Measurements from ENCODE around the gene NUDT14.

Gene NUDT14

DNA sequence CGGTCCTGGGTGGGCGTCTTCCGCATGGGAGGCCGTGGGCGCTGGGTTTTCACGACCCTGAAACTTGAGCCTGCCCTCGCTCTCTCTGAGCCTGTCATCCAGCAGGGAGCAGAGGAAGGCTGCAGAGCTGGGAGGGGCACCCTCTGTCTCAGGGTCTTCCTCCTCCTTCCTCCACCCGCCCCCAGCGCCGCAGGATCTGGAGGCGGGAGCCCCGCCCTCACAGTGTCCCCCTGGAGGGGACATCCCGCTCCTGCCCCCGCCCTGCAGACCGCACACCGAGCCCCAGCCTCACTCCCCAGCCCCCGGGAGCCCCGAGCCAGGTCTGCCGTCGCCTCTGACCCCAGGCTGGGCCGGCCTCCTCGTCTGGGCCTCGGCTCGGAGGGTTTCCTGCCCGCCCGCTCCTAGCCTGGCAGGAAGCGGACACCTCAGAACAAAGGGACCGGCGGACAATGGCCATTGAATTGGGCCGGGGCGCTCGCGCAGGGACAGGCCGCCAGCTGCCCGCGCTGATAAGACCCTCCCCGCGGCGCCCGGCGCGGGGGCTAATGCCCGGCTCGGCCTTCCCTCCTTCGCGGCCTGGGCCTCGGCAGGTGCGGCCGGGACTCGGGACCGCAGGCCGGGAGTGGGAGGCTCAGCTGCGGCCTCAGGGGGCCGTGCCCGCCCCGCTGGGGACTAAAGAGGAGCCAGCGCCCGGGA, 15.3 kb upstream of the NUDT14 start:
- no peak for DNase-seq

DNA sequence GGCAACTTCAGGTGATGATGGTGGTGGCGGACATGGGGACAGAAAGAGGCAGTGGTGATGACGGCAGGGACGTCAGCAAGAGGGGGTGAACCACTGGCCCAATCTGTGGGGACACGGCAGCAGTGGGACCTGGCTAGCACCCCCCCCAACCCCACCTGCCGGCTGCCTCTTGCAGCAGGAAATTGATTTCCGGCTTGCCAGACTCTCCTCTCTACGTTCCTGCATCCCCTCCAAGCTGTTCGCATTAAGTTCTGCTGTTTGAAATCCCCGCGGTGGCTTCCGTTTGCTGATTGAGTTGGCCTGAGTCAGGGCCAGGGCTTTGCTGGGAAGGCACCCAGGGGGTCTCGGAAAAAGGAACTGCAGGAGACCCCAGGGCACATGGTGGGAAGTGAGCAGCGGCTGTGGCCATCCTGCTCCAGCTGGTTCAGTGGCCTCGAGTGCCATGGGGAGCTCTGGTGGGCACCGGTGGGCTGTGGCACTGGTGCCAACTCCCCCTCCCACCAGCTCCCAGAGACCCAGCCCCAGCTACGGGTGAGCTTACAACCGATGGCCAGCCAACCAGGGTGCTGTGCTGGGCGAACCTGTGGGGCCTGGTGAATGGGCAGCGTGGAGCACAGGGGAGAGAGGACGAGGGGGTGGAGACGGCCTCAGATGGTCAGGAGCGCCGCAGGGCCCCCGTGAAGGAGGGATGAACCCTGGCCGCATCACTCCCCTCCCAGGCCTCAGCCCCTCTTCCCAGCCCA, 14.6 kb upstream of the NUDT14 start:
- DNase-seq = no peak

DNA sequence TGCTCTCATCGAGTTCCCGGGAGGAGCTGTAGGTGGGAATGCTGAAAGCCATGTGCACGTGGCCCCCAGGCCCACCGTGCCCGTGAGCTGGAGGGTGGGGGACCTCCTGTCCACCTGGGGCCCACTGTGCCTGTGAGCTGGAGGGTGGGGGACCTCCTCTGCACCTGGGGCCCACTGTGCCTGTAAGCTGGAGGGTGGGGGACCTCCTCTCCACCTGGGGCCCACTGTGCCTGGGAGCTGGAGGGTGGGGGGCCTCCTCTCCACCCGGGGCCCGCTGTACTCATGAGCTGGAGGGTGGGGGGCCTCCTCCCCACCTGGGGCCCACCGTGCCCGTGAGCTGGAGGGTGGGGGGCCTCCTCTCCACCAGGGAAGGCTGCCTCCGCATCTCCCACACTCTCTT, 13.9 kb upstream of the NUDT14 start:
- DNase-seq = no peak

DNA sequence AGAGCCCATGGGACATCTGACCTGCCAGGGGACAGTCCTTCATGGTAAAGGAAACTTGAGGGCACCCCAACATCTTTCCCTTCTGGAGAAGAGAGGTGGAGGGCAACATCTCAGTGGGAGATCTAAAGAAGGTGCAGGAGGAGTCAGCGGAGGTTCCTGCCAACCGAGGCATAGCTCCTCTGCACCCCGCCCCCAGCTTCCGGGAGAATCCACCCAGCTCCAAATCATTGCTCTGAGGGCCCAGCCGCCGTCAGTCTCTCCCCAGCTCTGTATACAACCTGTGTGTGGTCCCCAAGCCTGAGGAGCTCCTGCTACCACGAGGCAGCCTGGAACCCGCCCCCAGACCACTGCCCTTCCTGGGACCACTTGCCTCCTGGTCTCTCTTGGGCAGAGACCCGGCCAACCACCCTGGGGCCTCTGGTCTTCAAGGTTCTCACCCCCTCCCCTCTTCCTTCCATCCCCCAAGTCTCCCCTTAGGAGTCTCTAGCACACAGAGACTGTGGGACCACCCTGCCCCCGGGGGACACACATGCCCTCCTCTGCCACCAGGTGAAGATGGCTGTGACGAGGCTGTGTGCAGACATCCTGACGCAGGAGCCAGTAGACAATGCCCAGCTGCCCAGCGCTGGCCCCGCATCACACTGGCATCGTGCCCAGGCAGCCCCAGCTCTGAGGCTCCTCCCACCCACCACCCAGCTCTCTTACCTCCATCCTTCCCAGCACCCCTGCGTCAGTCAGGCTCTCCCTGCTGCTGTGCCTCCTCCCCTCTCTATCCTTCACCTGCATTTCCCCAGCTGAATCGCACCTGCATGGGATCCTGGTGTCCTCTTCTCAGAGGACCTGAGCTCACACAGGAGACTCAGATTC, 13.0 kb upstream of the NUDT14 start:
- DNase-seq = no peak

DNA sequence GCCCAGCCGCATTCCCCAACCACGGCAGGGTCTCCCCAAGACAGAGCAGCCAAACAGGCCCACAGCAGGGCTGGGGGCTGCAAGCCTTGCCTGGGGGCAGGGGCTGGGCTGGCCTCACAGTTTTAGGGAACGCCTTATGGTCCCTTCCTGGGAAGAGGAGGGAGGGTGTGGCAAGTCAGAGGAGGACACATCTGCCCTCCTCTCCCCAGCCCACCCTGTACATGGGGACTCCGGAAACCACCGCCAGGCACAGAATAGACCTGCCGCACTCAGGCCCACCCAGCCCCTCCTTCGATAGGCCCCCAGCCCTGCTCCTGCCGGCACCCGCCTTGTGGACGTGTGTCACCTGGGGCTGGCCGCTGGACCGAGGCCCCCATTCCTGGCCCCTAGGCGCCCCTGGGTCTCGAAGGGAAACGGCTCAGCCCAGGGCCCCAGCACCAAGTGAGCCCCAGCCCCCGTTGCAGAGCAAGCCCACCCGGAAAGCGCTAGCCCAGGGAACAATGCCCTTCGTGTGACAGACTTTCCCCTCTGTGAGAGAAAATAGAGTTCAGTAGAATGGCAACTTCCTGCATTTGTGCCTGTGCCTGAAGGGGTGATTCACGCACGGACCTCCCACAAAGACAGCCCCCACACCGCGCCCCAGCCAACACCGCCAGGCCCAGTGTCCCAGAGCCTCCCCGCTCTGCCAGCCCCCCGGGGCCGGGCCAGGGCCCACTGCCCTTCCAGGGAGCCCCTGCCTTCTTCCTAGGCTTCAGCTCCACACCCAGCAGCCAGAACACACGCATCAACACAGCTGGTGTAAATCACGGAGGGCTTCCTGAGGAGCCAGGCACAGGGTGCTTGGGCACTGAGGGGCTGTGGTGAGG, 12.0 kb upstream of the NUDT14 start:
- no peak for DNase-seq

DNA sequence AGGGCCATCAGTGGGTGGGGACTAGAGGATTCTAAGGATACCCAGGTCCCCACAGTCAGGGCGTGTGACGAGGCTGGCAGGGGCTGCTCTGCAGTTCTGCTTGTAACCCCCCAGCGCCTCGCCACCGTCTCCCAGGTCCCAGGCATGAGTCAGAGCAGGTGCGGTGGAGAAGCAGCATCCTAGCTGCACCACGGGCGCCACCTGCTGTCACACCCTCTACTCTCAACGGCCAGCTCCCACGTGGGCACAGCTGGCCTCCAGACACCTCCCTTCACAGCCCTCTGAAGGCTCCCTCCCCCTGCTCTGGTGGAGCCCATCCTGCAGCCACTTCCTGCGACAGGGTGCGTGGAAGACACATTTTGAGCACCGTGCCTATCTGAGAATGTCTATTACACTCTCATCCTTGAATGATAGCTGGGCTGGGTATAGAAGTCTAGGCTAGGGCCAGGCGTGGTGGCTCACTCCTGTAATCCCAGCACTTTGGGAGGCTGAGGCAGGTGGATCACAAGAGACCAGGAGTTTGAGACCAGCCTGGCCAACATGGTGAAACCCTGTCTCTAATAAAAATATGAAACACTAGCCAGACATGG, 6.9 kb upstream of the NUDT14 start:
- no peak for DNase-seq

DNA sequence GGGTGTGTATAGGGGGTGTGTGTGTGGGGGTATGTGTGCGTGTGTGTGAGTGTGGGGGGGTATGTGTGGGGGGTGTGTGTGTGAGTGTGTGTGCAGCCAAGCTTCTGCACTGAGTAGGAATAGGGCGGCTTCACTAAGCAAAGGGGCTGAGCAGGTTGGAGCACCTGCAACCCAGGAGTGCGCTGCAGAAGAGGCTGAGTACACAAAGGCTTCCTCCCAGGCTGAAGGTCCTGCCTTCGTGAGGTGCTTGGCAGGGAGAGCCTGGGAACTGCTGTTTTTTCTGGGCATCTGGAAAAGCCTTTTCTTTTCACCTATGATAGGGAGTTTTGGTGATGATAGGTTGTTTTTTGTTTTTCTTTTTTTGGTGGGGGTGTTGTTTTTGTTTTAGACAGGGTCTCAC, 6.0 kb upstream of the NUDT14 start:
- no peak for DNase-seq

DNA sequence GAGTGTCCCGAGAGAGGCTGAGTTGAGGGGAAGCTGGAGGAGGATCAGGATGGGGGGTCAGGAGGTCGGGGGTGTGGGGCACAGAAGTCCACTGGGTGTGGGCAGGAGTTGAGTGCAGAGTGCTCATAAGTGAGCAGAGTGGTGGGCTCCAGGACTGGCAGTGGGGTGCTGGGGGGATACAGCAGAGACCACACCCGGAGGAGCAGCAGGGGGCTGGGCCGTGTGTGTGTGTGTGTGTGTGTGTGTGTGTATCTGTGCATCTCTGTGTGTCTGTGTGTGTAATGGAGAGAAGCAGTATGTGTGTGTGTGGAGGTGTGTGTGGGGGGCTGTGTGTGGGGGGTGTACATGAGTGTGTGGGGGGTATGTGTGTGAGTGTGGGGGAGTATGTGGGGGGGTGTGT, 4.9 kb upstream of the NUDT14 start:
- DNase-seq = no peak

DNA sequence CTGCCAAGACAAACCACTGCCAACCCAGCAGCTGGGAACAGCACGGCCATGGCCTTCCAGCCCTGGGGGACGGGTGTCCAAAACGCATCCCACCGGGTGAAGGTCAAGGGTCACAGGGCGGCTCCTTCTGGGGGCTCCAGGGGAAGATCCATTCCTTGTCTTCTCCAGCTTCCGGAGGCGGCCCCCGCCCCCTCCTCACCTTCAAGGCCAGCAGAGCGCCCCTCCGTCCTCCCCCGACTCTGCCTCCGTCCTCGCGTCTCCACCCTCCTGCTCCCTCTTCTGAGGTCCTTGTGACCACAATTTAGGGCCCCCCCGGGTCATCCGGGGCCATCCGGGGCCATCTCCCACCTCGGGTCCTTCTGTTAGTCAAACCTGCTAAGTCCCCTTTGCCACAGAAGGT, 3.9 kb upstream of the NUDT14 start:
- no peak for DNase-seq

DNA sequence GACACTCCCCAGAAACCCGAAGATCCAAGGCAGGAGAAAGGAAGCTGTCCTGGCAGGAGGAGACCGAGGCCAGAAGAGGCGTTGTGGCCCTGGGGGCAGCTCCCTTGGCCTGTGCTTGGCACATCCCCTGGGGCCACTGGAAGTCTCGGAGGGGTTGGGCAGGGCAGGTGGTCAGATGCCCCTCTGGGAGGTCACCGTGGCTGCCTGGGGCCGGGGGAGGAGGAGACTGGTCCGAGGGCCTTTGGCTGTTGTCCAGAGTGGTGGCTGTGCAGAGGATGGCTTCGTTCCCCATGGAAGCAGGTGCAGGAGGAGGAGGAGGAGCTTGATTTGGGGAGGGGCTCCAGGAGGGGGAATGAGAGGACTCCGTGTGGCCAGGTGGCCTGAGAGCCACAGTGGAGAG, 3.3 kb upstream of the NUDT14 start:
- no peak for DNase-seq

DNA sequence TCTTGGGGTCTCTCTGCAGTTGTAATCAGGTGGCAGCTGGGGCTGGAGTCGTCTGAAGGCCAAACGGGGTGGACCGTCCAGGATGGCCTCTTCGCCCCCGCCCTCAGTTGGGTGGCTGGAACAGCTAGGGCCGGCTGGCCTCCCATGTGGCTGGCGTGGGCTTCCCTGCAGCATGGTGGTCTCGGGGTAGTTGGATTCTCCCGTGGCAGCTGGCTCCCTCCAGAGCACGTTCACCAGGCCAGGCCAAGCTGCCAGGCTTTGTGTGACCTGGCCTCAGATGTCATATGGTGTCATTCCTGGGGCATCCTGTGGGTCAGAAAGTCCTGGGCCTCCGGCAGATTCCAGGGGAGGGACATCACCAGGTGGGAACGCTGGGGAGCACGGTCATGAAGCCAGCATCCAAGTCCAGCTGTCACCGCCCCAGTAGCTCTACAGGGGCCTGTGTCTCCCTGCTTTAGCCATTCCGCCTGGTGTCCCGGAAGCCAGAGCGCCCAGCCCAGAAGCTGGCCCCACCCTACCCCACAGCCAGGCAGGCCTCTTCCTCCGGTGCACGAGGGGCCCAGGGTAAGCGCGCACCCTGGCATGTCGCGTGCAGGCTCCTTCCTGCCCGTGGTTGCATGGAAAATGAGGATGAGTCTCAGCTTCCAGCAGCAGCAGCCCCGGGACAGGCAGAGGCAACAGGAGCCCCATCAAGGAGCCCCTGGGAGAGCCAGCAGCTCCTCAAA, 1.3 kb upstream of the NUDT14 start:
- no peak for DNase-seq

DNA sequence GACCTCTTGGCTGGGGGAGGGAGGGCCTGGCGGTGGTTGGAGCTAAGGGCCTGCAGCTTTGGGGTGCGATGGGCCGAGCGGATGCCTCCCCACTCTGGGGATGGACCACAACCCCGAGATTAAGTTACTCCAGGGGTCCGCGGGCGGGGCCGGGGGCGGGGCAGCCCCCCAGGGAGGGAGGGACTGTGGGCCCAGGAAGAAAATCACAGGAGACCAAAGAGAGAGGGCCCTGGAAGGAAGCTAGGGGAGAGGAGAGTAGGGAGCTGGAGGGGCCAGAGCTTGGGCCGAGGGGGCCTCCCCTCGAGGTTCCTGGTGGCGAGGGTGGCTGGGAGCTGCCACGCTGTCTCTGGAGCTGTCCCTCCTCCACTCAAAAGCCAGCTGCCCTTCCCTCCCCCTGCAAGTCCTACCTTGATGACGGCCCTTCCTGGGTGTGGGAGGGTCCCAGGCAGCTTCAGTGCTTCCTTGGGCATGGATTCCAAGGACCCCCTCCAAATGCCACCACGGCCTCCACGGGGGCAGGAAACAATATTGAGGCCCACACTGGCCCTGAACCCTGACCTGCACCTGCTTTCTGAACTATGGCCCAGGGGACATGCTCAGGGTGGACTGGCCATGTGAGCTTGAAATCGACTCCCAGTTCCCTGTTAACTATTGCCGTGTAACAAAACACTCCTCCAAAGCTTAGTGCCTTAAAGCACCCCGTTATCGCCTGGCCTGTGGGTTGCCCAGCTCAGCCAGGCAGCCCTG, 610 bp upstream of the NUDT14 start:
- DNase-seq = no peak

DNA sequence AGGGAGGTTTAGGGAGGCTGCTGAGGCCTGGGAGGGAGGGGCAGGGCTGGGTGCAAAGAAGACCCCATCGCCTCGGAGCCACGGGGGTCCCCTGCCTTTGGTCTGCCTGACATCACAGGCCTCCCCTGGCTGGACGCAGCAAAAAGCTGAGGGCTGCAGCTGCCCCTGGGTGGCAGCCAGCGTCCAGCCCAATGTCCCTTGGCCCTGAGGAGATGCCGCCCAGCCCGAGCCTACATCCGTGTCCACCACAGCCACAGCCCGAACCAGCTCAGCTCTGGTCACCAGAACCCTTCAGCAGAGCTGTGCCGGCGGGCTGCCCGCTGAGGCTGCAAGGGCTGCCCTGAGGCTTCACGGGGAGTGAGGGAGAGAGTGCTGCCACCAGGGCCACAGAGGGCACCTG, 1.9 kb downstream of the NUDT14 start:
- DNase-seq = no peak

DNA sequence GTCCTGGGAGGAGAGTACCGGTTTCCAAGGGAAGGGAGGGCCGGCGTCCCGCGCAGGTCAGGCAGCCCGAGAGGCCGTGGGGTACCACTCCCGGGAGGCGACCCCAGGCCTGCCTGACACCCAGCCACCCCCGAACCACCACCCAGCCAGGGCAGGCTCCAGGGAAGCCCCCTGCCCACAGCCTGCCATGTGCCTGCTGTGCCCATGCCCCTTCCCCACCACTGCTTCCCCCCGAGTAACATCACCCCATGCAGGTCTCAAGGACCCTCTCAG, 2.3 kb downstream of the NUDT14 start:
- no peak for DNase-seq

DNA sequence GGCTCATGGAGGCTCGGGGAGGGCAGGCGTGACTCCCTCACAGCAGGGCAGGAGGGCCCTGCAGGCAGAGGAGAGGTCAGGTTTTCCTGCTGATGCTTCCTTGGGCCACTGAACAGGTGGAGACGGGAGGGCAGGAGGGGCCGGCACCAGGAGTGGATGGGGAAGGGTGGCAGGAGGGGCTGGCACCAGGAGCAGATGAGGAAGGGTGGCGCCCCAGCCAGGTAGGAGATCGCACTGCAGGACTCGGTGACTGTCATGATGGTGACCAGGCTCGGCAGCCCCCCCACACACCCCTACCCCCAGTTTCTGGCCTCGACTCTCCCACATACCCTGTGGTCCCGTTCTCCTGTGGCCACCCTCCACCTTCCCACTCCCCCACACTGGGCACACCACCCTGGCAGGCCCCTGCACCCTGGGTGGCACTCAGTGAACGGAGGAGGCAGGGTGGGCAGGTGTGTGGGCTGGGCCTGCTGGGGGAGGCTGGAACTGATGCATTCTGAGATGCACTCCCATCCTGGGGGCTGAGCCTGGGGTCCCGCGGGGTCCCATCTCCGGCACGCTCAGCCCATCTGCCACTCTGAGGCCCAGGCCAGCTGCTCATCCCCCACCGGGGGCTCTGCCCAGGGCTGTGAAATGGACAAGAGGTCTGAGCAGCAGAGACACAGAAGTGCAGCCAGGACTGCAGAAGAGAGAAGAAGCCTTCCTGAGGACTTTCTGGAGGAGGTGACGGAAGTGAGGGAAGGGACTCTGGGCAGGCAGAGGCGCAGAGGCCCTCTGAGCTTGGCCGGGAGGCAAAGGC, 2.8 kb downstream of the NUDT14 start:
- no peak for DNase-seq

DNA sequence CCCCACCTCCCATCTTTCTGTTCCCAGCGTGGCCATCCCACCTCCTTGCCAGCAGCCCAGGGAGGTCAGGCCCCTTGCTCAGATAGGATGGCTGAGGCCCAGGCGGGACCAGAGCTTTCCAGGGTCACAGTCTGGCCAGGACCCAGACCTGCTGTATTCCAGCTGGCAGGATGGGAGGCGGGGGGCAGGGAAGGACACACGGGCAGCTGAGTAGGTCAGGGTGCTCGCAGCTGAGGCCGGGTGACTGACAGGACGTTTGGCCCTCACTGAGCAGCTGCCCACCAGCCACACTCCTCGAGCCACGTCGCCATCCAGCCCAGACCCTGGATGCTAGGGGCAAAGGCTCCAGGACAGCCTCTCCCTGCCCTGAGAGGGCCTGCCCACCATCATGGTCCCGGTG, 4.0 kb downstream of the NUDT14 start:
- no peak for DNase-seq

DNA sequence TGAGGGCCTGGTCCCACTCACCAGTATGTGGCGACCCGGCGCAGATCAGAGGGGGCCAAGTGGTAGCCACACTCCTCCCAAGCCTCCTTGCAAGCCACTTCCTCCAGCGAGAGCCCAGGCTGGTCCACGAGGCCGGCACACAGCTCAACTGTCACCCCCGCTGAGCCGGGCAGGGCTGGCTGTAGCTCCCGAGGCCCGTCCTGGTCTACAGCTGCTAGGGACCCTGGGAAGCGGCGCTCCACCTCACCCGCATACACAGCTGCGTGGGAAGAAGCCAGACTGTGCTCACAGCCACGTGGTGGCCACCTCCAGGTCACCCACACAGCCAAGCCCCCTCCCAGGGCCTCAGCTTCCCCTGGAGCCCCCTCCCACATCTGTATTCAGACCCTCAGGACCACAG, 4.6 kb downstream of the NUDT14 start:
- no peak for DNase-seq

DNA sequence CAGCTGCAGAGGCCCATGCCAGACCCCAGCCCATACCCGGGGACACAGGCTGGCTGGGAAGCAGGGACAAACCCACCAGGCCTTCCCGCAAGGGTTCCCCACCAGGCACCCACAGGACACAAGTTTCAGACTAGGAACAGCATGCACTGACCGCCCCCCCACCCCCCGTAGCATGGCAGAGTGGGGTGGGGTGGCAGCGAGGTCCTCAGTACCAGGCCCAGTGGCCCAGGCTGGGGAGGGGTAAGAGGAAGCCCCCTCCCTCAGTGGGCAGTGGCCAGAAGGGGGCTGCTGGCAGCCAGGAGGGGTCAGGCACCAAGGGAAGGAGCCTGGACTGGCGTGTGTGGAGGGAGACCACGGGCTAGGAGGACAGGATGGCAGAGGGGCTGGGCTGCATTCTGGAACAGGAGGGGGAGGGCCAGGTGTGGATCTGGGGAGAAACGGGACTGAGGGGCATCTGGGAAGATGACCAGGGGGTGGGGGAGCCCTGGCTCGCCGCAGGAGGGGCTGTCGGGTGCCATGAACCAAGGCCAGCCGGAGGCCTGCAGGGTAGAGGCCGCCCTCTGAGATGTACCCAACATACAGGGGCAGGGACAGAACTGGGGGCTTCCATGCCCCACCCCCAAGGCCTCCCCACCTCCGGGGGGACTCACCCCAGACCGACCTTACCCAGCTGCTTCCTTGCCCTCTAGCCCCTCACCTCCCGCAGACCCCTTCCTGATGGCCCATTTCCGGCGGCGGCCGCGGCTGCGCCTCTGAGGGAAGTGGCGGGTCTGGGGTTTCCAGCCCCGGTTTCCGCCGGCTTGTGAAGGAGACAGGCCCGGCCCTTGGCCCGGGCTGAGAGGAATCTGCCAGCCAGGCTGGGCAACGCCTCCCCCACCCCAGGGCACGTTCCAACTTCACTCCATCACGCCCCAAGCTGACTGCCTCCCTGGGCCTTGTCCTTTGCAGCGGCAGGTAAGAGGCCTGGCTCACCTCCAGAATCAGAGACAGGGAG, 6.9 kb downstream of the NUDT14 start:
- peak; percentile 59 for DNase-seq

DNA sequence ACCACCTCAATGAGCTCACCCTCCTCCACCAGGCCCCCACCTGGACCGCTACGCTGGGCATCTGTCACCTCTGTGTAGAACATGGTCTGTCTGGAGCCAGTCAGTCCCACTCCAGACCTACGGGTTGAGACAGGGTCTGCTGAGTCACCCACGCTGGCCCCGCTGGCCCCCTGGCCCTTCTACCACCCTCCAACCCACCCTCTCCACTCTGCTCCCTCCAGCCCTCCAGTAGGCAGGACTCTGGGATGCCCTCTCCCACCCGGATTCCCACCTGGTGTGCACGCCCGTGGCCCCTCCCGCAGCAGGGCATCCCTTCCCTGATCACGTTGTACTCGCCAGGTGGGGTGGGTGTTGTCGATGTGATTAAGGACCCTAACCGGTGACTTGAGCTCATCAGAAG, 8.0 kb downstream of the NUDT14 start:
- no peak for DNase-seq
